Measurements from ENCODE around the gene CLDN9.
"Not testable (repeated sequence)": the region's sequence is repeated elsewhere in the genome, so short reads cannot be mapped to it uniquely, and the experiment has no call there.

DNA sequence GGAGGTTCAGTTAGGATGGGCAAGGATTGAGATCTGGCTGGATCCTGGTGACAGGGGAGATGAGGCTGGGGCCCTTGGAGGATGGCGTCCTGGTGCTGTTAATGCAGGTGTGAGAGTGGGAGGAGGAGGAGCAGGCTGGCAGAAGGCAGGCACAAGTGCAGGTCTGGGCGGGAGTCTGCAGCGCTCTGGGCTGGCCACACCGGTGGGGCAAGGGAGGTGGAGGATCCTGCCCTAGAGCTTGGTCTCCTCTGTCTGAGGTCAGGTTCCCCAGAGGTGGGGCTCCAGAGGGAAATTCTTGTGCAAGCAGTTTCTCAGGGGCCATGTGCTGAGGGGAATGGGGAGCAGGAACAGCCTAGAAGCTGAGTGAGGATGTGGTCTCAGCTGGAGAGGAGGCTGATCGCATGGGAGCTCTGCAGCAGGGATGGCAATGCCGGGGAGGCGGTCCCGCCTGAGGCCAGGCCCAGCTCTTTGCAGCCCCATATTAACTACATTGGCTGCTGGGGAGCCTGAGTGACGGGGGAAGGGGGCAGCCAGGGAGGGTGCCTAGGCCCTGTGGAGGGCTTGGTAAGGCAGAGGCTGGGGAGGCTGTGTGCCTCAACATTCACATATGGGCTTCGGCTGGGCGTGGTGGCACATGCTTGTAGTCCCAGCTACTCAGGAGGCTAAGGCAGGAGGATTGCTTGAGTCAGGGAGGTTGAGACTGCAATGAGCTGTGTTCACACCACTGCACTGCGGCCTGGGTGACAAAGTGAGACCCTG lies 40.0 kb downstream of the CLDN9 start:
- TF ChIP-seq POLR2A (IDR thresholded peaks at IDR 0.05; ENCODE audit: low read length); GATA1 (IDR thresholded peaks at IDR 0.05; ENCODE audit: low read depth, low read length): not testable (repeated sequence)
